GM04503 (cell line): Measurements from ENCODE around the gene C2CD2L.
"Not testable (repeated sequence)": the region's sequence is repeated elsewhere in the genome, so short reads cannot be mapped to it uniquely, and the experiment has no call there.

Source experiments
- DNase-seq: peaks from one replicate; pipeline ENCODE4 v3.0.0-alpha.2; 2012; ENCODE audit warnings: low read depth

Gene C2CD2L

GRCh38 chr11:119152043-119152442 lies 44.9 kb downstream of the C2CD2L start:
- no peak for DNase-seq

- DNase-seq, result no peak
These were observed 45.5 kb downstream of the C2CD2L start for GRCh38 chr11:119152604-119153003.

GRCh38 chr11:119153049-119153818 lies 46.1 kb downstream of the C2CD2L start:
- no peak for DNase-seq

DNA sequence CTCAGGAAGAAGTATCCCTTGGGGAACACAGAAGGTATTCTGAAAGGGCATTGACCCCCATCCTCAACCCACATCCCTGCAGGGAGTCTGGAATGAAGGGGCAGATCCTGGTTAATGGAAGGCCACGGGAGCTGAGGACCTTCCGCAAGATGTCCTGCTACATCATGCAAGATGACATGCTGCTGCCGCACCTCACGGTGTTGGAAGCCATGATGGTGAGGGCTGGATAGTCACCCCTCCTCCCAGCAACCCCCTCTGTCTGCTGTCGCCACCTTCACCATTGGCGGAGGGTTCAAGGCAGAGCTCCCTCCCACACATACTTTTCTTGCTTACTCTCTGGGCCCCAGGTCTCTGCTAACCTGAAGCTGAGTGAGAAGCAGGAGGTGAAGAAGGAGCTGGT lies 47.0 kb downstream of the C2CD2L start:
- no peak for DNase-seq

GRCh38 chr11:119155733-119156492 lies 48.8 kb downstream of the C2CD2L start:
- DNase-seq, result no peak

GRCh38 chr11:119156496-119156895 lies 49.4 kb downstream of the C2CD2L start:
- DNase-seq, result no peak

GRCh38 chr11:119157063-119157462 lies 49.9 kb downstream of the C2CD2L start:
- no peak for DNase-seq

- no peak for DNase-seq
These were observed 51.3 kb downstream of the C2CD2L start for GRCh38 chr11:119158467-119158866.

DNA sequence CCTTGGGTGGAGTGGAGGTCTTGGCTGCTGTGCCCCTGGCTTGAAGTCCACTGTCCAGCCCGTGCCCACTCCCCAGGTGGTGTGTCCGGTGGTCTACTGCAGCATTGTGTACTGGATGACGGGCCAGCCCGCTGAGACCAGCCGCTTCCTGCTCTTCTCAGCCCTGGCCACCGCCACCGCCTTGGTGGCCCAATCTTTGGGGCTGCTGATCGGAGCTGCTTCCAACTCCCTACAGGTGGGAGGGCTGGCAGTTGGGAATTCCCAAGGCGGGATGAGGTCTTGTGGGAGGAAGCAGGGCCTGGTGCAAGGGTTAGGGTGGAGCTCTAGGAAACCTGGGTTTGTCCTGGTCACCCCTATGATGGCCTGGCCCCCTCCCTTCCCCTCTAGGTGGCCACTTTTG lies 53.0 kb downstream of the C2CD2L start:
- DNase-seq, result no peak

- DNase-seq, result no peak
These were observed 54.7 kb downstream of the C2CD2L start for GRCh38 chr11:119161871-119162270.

- peak; percentile 10 for DNase-seq
These were observed 59.4 kb downstream of the C2CD2L start for GRCh38 chr11:119166368-119167076.

DNA sequence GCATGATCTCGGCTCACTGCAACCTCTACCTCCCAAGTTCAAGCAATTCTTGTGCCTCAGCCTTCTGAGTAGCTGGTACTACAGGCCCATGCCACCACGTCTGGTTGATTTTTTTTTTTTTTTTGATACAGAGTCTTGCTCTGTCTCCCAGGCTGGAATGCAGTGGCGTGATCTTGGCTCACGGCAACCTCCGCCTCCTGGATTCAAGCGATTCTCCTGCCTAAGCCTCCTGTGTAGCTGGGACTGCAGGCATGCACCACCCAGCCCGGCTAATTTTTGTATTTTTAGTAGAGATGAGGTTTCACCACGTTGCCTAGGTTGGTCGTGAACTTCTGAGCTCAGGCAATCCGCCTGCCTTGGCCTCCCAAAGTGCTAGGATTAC lies 59.9 kb downstream of the C2CD2L start:
- not testable (repeated sequence) for DNase-seq

- DNase-seq, result no peak
These were observed 60.8 kb downstream of the C2CD2L start for GRCh38 chr11:119167933-119168332.
